Fibroblast of lung (primary cell): ENCODE results near the gene ZNF785. TPM values are rescaled to one million over a fixed set of nuclear protein-coding genes. Genes with fewer than 3 reads are reported as not detected.

Experiments
- DNase-seq, 2 donors: peaks; one replicate each; pipeline versions ENCODE4 v3.0.0 to v3.0.0-alpha.2; 2010; ENCODE audit warnings: low read depth in 2 of 2
- H2AFZ ChIP-seq: 2 replicates; pipeline ENCODE4 v1.5.1; 2012; ENCODE audit warnings: low read length, control low read depth, inconsistent platforms
- H3K27ac ChIP-seq: 2 replicates; pipeline ENCODE4 v1.5.1; 2011; ENCODE audit warnings: low read length, control low read depth; ENCODE audit not compliant: insufficient read depth
- H3K27me3 ChIP-seq: 2 replicates; pipeline ENCODE4 v1.5.1; 2011; ENCODE audit warnings: mild to moderate bottlenecking, low read length; ENCODE audit not compliant: control insufficient read depth, insufficient read depth
- H3K36me3 ChIP-seq: 2 replicates; pipeline ENCODE4 v1.5.1; 2011; ENCODE audit warnings: low read length; ENCODE audit not compliant: control insufficient read depth, insufficient read depth
- H3K4me1 ChIP-seq: 2 replicates; pipeline ENCODE4 v1.5.1; 2011; ENCODE audit warnings: low read length; ENCODE audit not compliant: control insufficient read depth, insufficient read depth; ENCODE audit errors: extremely low read depth
- H3K4me2 ChIP-seq: 2 replicates; pipeline ENCODE4 v1.5.1; 2011; ENCODE audit warnings: low read length, control low read depth; ENCODE audit not compliant: insufficient read depth; ENCODE audit errors: extremely low read depth
- H3K4me3 ChIP-seq, 4 experiments: fragments of 200-600 bp in 1 of 4; sonication (generic) in 1 of 4; replicated peaks in 1 of 4; 2 replicates each; pipeline ENCODE4 v1.5.1; 2011 to 2016; ENCODE audit warnings: low read length in 4 of 4, low read depth in 3 of 4, mild to moderate bottlenecking in 3 of 4, control low read depth in 2 of 4, inconsistent platforms in 1 of 4, mixed read lengths in 1 of 4; ENCODE audit not compliant: insufficient read depth in 1 of 4; ENCODE audit errors: control extremely low read depth in 1 of 4
- H3K79me2 ChIP-seq: 2 replicates; pipeline ENCODE4 v1.5.1; 2012; ENCODE audit warnings: mild to moderate bottlenecking, low read length, inconsistent platforms; ENCODE audit not compliant: control insufficient read depth, insufficient read depth
- H3K9ac ChIP-seq: 2 replicates; pipeline ENCODE4 v1.5.1; 2011; ENCODE audit warnings: mild to moderate bottlenecking, low read length, control low read depth; ENCODE audit not compliant: insufficient read depth
- H3K9me3 ChIP-seq: 2 replicates; pipeline ENCODE4 v1.5.1; 2012; ENCODE audit warnings: low read depth, low read length; ENCODE audit not compliant: control insufficient read depth, insufficient read depth
- H4K20me1 ChIP-seq: 2 replicates; pipeline ENCODE4 v1.5.1; 2011; ENCODE audit warnings: low read length; ENCODE audit not compliant: control insufficient read depth, insufficient read depth; ENCODE audit errors: extremely low read depth
- CTCF ChIP-seq, 2 donors: IDR thresholded peaks in 1 of 2; conservative IDR thresholded peaks in 1 of 2; 1 replicate in 1 of 2; 2 replicates in 1 of 2; pipeline ENCODE4 v1.5.1; 2011 to 2012; ENCODE audit warnings: low read length in 2 of 2, control low read depth in 1 of 2, inconsistent platforms in 1 of 2, low read depth in 1 of 2, mild to moderate bottlenecking in 1 of 2
- EZH2 ChIP-seq: IDR thresholded peaks from 2 replicates; pipeline ENCODE4 v1.5.1; 2012; ENCODE audit warnings: low read length, control low read depth, mild to moderate bottlenecking; ENCODE audit errors: missing control alignments
- polyA plus RNA-seq, 2 donors: library from polyadenylated mRNA; depleted of rRNA in 1 of 2; stranded (reverse) in 1 of 2; unstranded in 1 of 2; fragments of >200 nt; gene quantifications; 2 replicates each; pipeline ENCODE4 v1.2.1, GENCODE V29; 2011 to 2012; ENCODE audit warnings: missing spikeins in 1 of 2
- total RNA-seq: library from RNA; depleted of rRNA; stranded (reverse); fragments of >200 nt; gene quantifications from 2 replicates; pipeline ENCODE4 v1.2.1, GENCODE V29; 2014

ZNF785 gene
- total and polyA plus RNA-seq, 2 donors (not counting 1 experiment from before 2014, with no cell fraction given) = 6.6 to 7.1 TPM

GRCh38 chr16:30619638-30620037 lies 34.1 kb upstream of the ZNF785 start:
- Histone ChIP-seq H3K36me3 (no peaks in the 10 kb centered on the region), H3K79me2 (no peaks in the 10 kb centered on the region), H3K4me3 (no peak overlapping the region), H3K27ac (no peak overlapping the region), H3K4me1 (no peaks in the 10 kb centered on the region), H3K9ac (no peak overlapping the region), H3K27me3 (peaks cover 12% of the 10 kb centered on the region), H3K9me3 (no peaks in the 10 kb centered on the region), H3K4me2 (no peak overlapping the region), H4K20me1 (no peaks in the 10 kb centered on the region), H2AFZ (no peak overlapping the region)
- DNase-seq = no peak
- TF ChIP-seq CTCF (conservative IDR thresholded peaks at IDR 0.05 in 1 of 2, IDR thresholded peaks at IDR 0.05 in 1 of 2; ENCODE audit: low read depth in 1 of 2, low read length in 2 of 2) = no peak

GRCh38 chr16:30619202-30619601 lies 33.7 kb upstream of the ZNF785 start:
- Histone ChIP-seq H3K4me2 (no peak overlapping the region), H3K4me3 (no peak overlapping the region), H3K79me2 (no peaks in the 10 kb centered on the region), H2AFZ (no peak overlapping the region), H3K9ac (no peak overlapping the region), H3K27me3 (peaks cover 12% of the 10 kb centered on the region), H3K9me3 (no peaks in the 10 kb centered on the region), H3K36me3 (no peaks in the 10 kb centered on the region), H4K20me1 (no peaks in the 10 kb centered on the region), H3K4me1 (no peaks in the 10 kb centered on the region), H3K27ac (no peak overlapping the region)
- DNase-seq = peak in 1 of 2 donors; percentile 32
- no peak for TF ChIP-seq CTCF (conservative IDR thresholded peaks at IDR 0.05 in 1 of 2, IDR thresholded peaks at IDR 0.05 in 1 of 2; ENCODE audit: low read depth in 1 of 2, low read length in 2 of 2)
- no peak for TF ChIP-seq EZH2

DNA sequence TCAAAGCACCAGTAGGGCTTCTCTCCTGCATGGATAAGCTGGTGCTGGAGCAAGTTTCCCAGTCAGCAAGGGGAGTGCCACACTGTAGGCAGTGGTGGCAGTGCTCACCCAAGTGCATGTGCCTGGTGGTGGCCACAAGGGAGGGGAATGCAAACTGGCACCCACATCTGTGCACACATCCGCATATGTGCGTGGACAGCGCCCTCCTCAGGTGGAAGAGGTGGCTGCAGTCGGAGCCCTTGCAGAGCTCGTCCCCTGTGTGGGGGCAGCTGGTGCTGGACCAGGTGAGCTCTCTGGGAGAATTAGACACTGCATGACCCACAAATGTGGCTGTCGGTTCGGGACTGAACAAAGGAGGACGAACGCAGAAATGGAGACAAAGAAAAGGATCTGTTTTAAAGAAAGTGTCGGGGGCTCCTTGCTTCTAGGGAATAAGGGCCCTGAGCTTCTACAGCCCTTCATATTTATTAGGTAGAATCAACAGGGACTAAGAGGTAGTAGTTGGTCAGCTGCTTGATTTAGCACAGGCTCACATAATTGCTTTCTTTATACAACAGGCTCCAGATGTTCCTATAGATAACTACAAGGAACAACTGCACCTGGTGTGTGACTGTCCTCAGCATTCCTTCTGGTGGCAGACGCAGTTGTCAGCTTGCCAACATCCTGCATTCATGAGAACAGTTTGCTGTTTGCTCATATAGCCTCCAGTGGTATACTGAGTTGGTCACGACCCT lies 30.0 kb upstream of the ZNF785 start:
- H3K4me2 ChIP-seq = no peak overlapping the region
- no peak for TF ChIP-seq EZH2
- TF ChIP-seq CTCF (conservative IDR thresholded peaks at IDR 0.05 in 1 of 2, IDR thresholded peaks at IDR 0.05 in 1 of 2; ENCODE audit: low read depth in 1 of 2, low read length in 2 of 2) = peak; percentile 25 to 62
- H3K4me3 ChIP-seq = no peak overlapping the region
- H3K79me2 ChIP-seq = no peaks in the 10 kb centered on the region
- no peak overlapping the region for H3K9ac ChIP-seq
- H3K27me3 ChIP-seq = no peaks in the 10 kb centered on the region
- no peaks in the 10 kb centered on the region for H4K20me1 ChIP-seq
- H3K36me3 ChIP-seq = no peaks in the 10 kb centered on the region
- peaks cover 1% of the 10 kb centered on the region for H3K4me1 ChIP-seq
- no peak overlapping the region for H3K27ac ChIP-seq
- peak in 1 of 2 donors; percentile 28 for DNase-seq
- H2AFZ ChIP-seq = no peak overlapping the region
- no peaks in the 10 kb centered on the region for H3K9me3 ChIP-seq
